T-helper 9 cell (primary cell): ENCODE measurements around the gene GNAZ.
A peak's percentile ranks its signal among the peaks of the same experiment; 100 is the strongest.

Experiments
- DNase-seq: peaks from one replicate; pipeline ENCODE4 v3.0.0-alpha.2; 2020

The GNAZ gene

DNA sequence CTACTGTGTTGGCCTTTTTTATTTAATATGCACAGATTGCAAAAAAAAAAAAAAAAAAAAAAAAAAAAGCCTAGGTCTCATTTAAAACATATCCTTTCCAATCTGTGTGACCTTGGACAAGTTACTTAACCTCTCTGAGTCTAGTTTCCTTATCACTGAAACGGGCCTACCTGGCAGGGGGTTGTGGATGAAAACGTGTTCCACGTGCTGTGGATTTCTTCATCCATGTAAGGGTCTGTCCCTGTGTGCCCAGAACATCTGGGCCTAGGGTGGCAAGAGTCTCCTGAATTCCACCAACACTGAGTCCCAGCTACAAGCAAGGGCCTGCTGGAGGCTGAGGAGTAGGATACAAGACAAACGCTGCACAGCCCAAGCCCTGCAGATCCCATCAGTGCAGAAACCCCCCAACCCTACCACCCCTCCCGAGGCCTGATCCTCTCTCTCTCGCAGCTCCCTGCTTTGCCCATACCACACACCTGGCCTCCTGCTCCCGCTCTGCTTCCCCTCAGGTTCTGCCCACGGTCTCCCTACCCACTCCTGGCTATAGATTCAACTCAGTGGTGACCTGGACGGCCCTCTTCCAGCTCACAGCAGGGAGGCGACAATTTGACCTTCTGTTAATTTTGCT is 4.7 kb upstream of the GNAZ start:
- DNase-seq, result no peak

GRCh38 chr22:23066200-23067022 is 3.9 kb upstream of the GNAZ start:
- DNase-seq, result no peak

GRCh38 chr22:23067023-23067650 is 3.2 kb upstream of the GNAZ start:
- DNase-seq, result no peak

- DNase-seq, result no peak
These were observed 2.6 kb upstream of the GNAZ start for GRCh38 chr22:23067691-23068090.

DNA sequence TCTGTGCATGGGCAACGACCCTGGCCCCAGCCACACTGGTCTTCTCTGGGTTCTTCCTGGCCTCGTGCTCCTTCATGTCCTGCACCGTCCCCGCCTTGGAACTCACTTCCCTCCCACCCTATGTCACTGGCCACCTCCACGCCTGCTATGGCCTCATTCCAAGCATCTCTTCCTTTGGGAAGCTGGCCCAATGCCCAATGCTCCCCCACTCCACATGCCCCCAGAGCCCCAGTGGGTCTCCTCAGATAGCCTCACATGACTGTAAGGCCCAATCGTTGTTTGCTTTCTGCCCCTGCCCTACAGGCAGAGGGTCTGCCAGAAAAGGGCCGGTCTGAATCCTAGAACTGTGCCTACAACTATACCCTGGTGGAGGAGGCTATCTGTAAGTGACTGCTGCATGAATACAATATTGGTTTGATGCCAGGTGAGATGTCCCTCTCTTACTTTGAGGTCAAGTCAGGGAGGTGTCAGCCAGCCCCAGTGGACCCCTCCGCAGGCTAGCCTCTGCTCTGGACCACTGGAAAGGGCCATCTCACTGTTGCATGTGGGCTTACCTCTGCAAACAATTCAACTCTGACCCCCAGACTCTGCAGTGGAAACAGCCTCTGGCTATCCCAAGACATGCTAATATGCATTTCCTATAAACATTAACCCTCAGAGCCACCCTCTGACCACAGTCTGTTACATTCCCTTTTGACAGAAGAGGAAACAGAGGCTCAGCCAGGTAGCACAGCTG is 2.1 kb upstream of the GNAZ start:
- DNase-seq, result no peak

- no peak for DNase-seq
These were observed 1.4 kb upstream of the GNAZ start for GRCh38 chr22:23068832-23069385.

- DNase-seq, result peak; percentile 87
These were observed 589 bp upstream of the GNAZ start for GRCh38 chr22:23069502-23070357.

DNA sequence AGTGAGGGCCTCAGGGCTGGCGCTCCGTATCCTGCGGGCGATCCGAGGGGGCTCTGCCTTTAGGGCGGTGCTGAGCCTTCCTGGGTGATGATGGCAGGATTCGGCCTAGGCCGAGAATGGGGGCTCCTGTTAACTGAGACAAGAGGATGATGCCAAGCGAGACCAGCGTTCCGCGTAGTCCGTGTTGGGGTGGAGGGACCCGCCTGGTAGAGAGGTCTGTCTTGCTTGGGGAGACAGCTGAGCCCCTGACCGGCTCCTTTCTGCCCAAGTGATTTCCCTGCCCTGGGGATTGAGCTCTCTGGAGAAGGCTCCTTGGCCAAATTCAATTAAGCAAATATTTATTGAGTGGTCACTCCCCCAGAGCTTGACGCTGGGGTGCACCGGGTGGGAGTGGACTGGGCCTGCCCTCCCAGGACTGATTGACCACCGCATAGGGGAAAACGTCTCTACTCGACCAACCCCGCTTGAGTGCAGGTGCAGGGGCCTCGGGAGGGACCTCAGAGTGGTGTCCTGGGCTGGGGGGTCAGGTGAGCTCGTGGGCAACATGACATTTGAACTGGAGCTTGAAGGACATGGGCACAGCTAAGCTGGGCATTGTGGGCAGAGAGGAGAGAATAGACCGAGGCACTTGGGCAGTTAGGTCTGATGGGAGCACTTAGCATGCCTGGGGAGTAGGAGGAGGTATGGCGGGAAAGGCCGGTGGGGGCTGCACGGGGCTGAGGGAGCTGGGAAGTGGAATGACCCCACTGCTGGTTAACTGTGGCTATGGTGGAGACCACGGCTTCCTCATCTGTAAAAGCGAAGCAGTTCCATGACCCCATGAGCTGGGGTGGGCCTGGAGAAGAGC is 1.1 kb downstream of the GNAZ start:
- no peak for DNase-seq

- no peak for DNase-seq
These were observed 2.0 kb downstream of the GNAZ start for GRCh38 chr22:23072077-23072910.

DNA sequence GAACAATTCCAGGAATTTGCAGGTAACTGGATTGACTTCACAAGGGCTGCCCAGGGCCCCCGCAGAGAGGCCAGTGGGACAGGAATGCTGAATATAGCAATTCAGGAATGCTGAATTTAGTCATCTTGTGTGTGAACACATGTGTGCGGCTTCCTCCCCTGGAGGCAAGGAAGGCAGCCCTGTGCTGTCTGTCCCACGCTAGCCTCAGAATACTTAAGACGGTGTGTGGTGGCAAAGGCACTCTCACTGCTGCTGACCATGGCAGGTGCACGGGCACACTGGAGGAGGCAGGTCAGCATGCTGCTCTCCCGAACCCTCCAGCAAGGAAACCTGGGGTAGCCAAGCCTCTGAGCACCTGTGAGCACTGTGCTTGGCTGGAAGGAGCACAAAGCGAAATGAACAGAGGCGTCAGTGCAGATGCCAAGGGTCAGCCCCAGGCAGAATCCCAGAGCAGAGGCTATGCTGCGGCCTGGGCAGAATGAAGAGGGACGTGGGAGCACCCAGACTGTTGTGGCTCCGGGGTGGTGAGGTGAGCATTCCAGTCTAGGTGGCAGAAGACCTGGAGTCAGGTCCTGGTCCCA is 2.7 kb downstream of the GNAZ start:
- no peak for DNase-seq

- no peak for DNase-seq
These were observed 3.4 kb downstream of the GNAZ start for GRCh38 chr22:23073526-23074229.

GRCh38 chr22:23074451-23074850 is 4.1 kb downstream of the GNAZ start:
- no peak for DNase-seq

- DNase-seq, result no peak
These were observed 4.7 kb downstream of the GNAZ start for GRCh38 chr22:23075050-23075449.

- no peak for DNase-seq
These were observed 5.4 kb downstream of the GNAZ start for GRCh38 chr22:23075525-23076216.

- DNase-seq, result no peak
These were observed 6.7 kb downstream of the GNAZ start for GRCh38 chr22:23076896-23077572.

DNA sequence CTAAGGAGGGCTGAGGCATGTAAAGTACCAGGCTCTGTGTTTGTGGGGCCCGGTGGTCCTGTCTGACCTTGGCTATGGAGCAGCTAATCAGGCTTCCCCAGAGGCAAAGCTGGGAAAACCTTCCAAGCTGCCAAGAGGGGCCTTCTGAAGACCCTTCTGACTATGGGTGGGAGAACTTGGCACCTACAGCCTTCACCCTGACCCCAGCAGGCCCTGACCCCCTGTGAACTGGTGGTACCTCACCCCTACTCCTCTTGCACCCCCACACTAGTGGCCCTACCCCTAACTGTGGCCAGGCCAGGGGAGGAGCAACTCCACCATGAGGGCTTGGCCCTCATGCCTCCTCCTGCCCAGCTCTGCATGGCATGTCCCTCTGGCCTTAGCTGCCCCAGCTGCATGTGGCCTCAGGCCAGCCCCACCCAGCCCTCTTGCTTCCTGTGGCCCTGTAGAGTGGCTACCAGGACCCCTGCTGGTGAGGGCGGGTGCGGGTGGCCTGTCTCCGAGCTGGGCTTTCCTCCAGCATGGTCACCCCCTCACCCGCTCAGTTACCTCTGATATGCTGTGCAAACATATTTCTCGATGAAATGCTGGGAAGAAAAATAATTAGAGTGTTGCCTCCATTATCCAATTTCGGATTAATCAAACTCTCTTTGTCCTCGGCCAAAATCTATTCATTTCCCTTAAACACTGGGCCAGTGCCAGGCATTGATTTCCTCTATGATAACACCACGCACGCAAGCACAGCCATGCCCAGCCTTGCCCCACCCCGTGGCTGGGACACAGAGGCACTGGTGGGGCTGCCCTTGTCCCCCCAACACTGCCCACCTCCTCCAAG is 7.5 kb downstream of the GNAZ start:
- no peak for DNase-seq

GRCh38 chr22:23078462-23078787 is 8.1 kb downstream of the GNAZ start:
- DNase-seq, result no peak
